Peyer's patch (tissue), 4 donors: ENCODE results near the gene AIPL1. TPM values are rescaled to one million over a fixed set of nuclear protein-coding genes. Genes with fewer than 3 reads are reported as not detected.

Experiments
- DNase-seq, 3 donors: peaks; one replicate each; pipeline ENCODE4 v3.0.0-alpha.2; 2017 to 2019
- H3K27ac ChIP-seq, 4 donors: fragments of 200-600 bp; sonication (generic); one replicate each; pipeline ENCODE4 v1.5.1; 2016 to 2019
- H3K27me3 ChIP-seq, 2 donors: fragments of 200-600 bp; sonication (generic); one replicate each; pipeline ENCODE4 v1.5.1; 2019
- H3K36me3 ChIP-seq, 3 donors: fragments of 200-600 bp; sonication (generic); one replicate each; pipeline ENCODE4 v1.5.1; 2016 to 2019
- H3K4me1 ChIP-seq, 4 donors: fragments of 200-600 bp; sonication (generic); one replicate each; pipeline ENCODE4 v1.5.1; 2016 to 2019
- H3K4me3 ChIP-seq, 4 donors: fragments of 200-600 bp; sonication (generic); 1 replicate in 3 of 4; 2 replicates in 1 of 4; pipeline ENCODE4 v1.5.1; 2016 to 2019; ENCODE audit warnings: mild to moderate bottlenecking in 1 of 4
- H3K9me3 ChIP-seq, 4 donors: fragments of 200-600 bp; sonication (generic); one replicate each; pipeline ENCODE4 v1.5.1; 2016 to 2019; ENCODE audit warnings: mild to moderate bottlenecking in 1 of 4
- POLR2A ChIP-seq, 2 donors: fragments of 450-650 bp; IDR thresholded peaks; one replicate each; pipeline ENCODE4 v1.5.1; 2017; ENCODE audit warnings: antibody characterized with exemption in 2 of 2, mild to moderate bottlenecking in 2 of 2, moderate library complexity in 2 of 2
- total RNA-seq, 4 donors: library from RNA; depleted of rRNA; stranded (reverse); fragments of >200 nt; gene quantifications; one replicate each; pipeline ENCODE4 v1.1.0, GENCODE V29; 2016
- TF ChIP-seq, protein P1 (sequence below), 6 experiments: fragments of 450-650 bp in 4 of 6; fragments of 200-600 bp in 2 of 6; sonication (generic) in 1 of 6; IDR thresholded peaks; one replicate each; pipeline ENCODE4 v1.5.1; 2017 to 2019; ENCODE audit warnings: antibody characterized with exemption in 6 of 6, mild to moderate bottlenecking in 3 of 6, moderate library complexity in 1 of 6

The AIPL1 gene
- total RNA-seq, 4 donors from 2014 or later: not detected

DNA sequence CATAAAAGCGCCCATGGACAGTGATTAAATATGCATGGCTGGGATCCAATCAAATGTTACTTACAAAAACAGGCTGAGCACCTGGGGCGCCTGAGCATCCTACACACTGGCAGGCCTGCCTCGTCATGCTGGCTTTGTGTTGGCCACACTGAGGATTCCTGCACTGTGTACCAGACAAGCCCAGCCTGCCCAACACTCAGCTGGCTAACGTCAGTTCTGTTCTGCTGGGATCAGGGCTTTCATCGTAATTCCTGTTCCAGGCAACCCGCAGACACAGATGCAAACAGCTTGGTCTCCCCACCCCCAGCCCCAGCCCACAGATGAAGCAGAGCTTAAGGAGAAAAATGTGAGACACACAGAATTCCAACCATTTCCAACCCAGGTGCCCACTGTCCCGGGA lies 40.0 kb upstream of the AIPL1 start:
- TF ChIP-seq, protein P1, sequence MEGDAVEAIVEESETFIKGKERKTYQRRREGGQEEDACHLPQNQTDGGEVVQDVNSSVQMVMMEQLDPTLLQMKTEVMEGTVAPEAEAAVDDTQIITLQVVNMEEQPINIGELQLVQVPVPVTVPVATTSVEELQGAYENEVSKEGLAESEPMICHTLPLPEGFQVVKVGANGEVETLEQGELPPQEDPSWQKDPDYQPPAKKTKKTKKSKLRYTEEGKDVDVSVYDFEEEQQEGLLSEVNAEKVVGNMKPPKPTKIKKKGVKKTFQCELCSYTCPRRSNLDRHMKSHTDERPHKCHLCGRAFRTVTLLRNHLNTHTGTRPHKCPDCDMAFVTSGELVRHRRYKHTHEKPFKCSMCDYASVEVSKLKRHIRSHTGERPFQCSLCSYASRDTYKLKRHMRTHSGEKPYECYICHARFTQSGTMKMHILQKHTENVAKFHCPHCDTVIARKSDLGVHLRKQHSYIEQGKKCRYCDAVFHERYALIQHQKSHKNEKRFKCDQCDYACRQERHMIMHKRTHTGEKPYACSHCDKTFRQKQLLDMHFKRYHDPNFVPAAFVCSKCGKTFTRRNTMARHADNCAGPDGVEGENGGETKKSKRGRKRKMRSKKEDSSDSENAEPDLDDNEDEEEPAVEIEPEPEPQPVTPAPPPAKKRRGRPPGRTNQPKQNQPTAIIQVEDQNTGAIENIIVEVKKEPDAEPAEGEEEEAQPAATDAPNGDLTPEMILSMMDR (IDR thresholded peaks at IDR 0.05): no peak
- TF ChIP-seq POLR2A (IDR thresholded peaks at IDR 0.05): no peak
- Histone ChIP-seq H3K4me3 (no peak overlapping the region), H3K27me3 (no peaks in the 10 kb centered on the region), H3K4me1 (no peaks in the 10 kb centered on the region), H3K27ac (no peak overlapping the region), H3K36me3 (no peaks in the 10 kb centered on the region), H3K9me3 (no peaks in the 10 kb centered on the region)
- DNase-seq: no peak

DNA sequence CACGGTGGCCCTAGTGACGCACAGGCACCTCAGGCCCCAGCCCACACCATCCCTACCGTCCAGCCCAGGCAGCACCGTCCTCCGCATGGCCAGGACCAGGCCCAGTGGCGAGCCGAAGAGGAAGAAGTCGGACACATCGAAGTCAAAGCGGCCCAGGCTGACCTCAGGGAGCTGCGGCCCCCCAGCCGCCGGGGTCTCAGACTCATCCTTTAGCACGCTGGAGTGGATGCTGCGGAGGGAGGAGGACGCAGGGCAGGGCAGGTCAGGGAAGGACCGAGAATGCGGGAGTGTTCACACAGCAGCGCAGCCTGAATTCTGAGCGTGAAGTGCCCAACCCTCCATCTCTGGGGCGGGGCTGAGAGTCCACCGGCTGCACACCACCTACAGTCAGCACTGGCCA lies 39.5 kb upstream of the AIPL1 start:
- Histone ChIP-seq H3K27ac (no peak overlapping the region), H3K4me3 (no peak overlapping the region), H3K27me3 (no peaks in the 10 kb centered on the region), H3K36me3 (no peaks in the 10 kb centered on the region), H3K9me3 (no peaks in the 10 kb centered on the region), H3K4me1 (no peaks in the 10 kb centered on the region)
- DNase-seq: no peak
- TF ChIP-seq, protein P1 (IDR thresholded peaks at IDR 0.05): no peak
- TF ChIP-seq POLR2A (IDR thresholded peaks at IDR 0.05): no peak

DNA sequence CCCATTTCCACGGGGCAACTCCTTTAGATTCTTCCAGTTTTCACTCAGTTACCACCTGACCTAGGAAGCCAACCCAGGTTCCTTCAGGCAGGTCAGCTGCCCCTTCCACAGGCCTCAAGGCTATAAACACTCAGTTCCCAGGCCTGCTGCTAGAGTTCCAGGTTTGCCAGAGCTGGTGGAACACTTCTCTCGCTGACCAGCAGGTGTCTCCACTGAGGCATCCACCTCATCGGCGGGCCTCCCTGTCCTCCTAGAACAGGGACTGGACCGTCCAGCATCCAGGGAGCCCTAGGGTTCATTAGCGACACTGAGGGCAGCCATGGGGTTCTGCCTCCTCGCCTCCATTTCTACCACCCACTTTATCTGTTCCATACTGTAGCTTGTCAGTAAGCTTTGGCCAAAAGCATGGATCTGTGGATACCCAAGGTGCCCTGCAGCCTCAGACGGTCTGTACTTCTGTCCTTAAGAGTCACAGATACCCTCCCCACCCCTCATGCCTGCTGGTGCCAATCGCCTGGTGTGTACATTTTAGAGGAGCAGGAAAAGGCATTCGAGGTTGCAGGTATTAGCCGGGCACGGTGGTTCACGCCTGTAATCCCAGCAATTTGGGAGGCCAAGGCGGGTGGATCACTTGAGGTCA lies 38.3 kb upstream of the AIPL1 start:
- Histone ChIP-seq H3K36me3 (no peaks in the 10 kb centered on the region), H3K9me3 (no peaks in the 10 kb centered on the region), H3K27me3 (no peaks in the 10 kb centered on the region), H3K27ac (no peak overlapping the region), H3K4me1 (no peaks in the 10 kb centered on the region), H3K4me3 (no peak overlapping the region)
- TF ChIP-seq, protein P1 (IDR thresholded peaks at IDR 0.05): peak; percentile 61 to 95 (median 83)
- no peak for TF ChIP-seq POLR2A (IDR thresholded peaks at IDR 0.05)
- DNase-seq: peak; percentile 59 to 87 (median 83)

DNA sequence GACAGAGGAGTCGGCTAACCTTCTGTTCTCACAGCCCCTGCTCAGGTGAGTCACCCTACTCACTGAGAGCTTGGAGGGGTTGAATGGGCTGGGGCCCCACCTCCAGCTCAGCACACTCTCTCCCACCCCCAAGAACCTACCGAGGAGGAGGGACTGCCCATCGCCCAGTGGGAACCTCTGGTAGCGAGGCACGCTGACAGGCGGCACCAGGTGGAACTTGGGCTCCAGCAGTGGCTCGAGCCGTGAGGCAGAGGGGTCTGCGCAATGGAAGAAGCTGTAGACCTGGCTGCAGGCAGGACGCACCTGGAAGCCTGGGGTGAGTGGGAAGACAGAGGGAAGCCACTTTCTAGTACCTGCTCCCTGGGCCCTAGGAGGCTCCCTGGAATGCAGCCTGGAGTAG lies 37.6 kb upstream of the AIPL1 start:
- H3K4me1 ChIP-seq: no peaks in the 10 kb centered on the region
- no peak overlapping the region for H3K4me3 ChIP-seq
- no peaks in the 10 kb centered on the region for H3K9me3 ChIP-seq
- no peak overlapping the region for H3K27ac ChIP-seq
- TF ChIP-seq, protein P1 (IDR thresholded peaks at IDR 0.05): no peak
- no peak for TF ChIP-seq POLR2A (IDR thresholded peaks at IDR 0.05)
- DNase-seq: no peak
- no peaks in the 10 kb centered on the region for H3K27me3 ChIP-seq
- H3K36me3 ChIP-seq: no peaks in the 10 kb centered on the region

DNA sequence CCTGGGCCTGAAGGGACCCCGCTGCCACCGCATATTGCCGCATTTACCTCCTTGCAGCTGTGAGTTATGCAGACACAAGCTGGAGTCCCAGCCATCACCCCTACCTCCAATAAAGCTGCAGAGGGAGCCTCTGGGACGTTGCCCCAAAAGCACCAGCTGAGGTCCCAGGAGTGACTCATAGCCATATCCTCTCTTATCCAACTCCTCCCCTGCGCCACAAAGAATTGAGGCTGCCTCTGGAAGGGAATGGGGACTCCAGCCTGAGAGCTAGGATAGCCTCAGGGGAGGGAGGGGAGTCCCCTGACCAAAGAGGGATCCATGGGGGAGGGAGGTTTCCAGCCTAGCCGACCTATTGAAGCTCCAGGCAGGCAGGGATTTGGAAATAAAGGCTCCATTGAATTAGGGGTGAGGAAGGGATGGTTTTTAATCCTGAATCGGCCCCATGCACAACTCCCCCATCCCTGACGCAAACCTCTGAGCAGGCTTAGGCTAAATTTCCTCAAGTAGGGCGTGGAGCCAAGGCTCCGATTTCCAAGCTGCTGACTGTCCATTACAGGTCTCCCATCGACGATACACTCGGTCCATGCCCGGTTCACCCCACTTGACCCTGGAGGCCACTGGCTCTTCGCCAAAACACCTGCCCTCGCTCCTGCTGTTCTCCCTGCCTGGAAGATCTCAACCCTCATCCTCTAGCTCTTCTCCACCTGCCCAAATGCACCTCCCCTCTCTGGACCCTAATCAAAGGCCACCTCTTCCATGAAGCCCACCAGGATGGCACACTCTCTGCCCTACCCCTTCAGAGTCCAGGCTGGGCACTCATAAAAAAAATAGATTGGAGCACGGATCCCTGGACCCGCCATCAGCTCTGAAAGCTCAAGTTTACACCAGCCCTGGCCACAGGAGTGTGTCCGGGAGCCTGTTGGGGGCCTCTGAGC lies 36.9 kb upstream of the AIPL1 start:
- no peaks in the 10 kb centered on the region for H3K9me3 ChIP-seq
- TF ChIP-seq, protein P1 (IDR thresholded peaks at IDR 0.05): no peak
- TF ChIP-seq POLR2A (IDR thresholded peaks at IDR 0.05): no peak
- no peaks in the 10 kb centered on the region for H3K4me1 ChIP-seq
- no peaks in the 10 kb centered on the region for H3K36me3 ChIP-seq
- DNase-seq: no peak
- H3K4me3 ChIP-seq: no peak overlapping the region
- H3K27me3 ChIP-seq: no peaks in the 10 kb centered on the region
- H3K27ac ChIP-seq: no peak overlapping the region
